Urinary bladder (tissue), 4 donors: Measurements from ENCODE around the gene CCDC83. TPM values are rescaled to one million over a fixed set of nuclear protein-coding genes. Genes with fewer than 3 reads are reported as not detected.

Experiments used
- DNase-seq: peaks from one replicate; pipeline ENCODE4 v3.0.0-alpha.2; 2015; ENCODE audit errors: extremely low spot score
- H3K27ac ChIP-seq: one replicate; pipeline ENCODE4 v1.5.1; 2013; ENCODE audit warnings: low read depth, mild to moderate bottlenecking, moderate library complexity
- H3K36me3 ChIP-seq: one replicate; pipeline ENCODE4 v1.6.1; 2013; ENCODE audit warnings: mild to moderate bottlenecking, moderate library complexity; ENCODE audit not compliant: insufficient read depth
- H3K4me1 ChIP-seq: one replicate; pipeline ENCODE4 v1.6.1; 2013; ENCODE audit warnings: mild to moderate bottlenecking, moderate library complexity; ENCODE audit not compliant: insufficient read depth
- H3K4me3 ChIP-seq: one replicate; pipeline ENCODE4 v1.5.1; 2013; ENCODE audit warnings: low read depth, low read length
- WGBS: extraction: QIAGEN DNeasy Blood & Tissue Kit; methylation state at CpG from one replicate; pipeline ENCODE4 v1.1.7; 2013; 5-methylcytosine and 5-hydroxymethylcytosine counted together
- polyA plus RNA-seq: library from polyadenylated mRNA; stranded (reverse); fragments of 200-250 nt; gene quantifications from one replicate; pipeline ENCODE4 v1.2.3, GENCODE V29; 2013
- total RNA-seq: library from RNA; depleted of rRNA; stranded (reverse); fragments of >200 nt; gene quantifications from one replicate; pipeline ENCODE4 v1.2.3, GENCODE V29; 2014
- donor health status: healthy with polysubstance abuse.
- donor health status: healthy.

Gene CCDC83
- total RNA-seq (not detected), polyA plus RNA-seq (not detected)

DNA sequence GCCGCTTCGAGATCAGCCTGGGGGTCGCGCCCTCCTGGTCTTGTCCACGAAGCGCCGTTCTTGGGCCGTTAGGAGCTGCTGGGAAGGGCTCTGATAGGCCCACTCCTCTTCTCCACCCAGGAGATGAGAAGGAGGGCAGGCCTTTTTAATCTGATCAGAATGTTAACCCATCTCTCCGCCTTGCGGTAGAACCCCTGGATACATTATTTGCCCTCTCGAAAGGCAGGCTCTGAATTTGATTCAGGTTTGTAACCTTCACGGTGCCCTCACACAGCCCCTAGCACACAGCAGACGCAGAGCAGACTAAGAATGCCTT, at the start of gene CCDC83:
CCDC83 (plus strand) TSS at position 43 of the 316 bp plus-strand sequence. CDS start 9,741 bp downstream, outside the sequence.
- no peaks in the 10 kb centered on the region for H3K4me1 ChIP-seq
- H3K36me3 ChIP-seq, result no peaks in the 10 kb centered on the region
- H3K27ac ChIP-seq, result peak within 1 kb of the TSS; percentile 80
- H3K4me3 ChIP-seq, result peak within 1 kb of the TSS; percentile 37
- DNase-seq, result no peak
- WGBS, result 21% methylated on average over 13 of the region's 13 CpGs

DNA sequence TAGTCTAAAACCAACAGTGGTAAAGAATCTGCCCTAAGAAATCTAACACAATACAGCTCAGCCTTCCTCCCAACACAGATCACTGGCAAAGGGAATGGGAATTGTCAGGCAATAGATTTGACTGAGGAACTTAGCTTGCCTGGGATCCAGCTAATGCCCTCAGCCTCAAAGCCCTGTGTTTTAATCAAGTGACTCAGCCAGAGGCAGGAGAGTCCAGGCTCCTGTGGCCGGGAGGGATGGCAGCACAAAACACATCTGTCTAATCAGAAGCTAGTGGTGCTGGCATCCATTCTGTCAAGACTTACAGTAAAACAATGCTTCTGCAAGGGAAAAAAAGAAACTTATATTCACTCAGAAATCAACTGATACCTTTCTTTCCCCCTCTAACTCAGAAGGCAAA, 49.8 kb upstream of the CCDC83 start:
- peaks cover 2% of the 10 kb centered on the region for H3K4me1 ChIP-seq
- H3K36me3 ChIP-seq, result no peaks in the 10 kb centered on the region

DNA sequence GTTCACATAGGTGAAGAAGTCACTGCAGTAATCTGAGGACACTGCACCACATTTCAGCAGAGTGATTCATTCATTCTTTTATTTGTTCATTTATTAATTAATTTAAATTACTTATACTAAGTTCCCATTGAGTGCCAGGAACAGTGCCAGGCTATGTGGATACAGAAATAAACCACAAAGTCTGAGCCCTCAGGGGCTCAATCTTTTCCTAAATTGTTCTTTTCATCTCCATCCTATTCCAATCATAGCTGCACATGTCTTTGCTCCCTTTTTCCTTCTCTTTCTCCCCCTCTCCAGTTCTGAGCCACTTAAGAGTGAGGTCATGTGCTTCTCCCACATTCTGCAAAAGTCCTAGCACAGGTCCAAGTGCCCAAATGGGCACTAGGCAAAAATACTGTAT, 49.2 kb upstream of the CCDC83 start:
- H3K4me1 ChIP-seq, result peaks cover 2% of the 10 kb centered on the region
- no peak for DNase-seq
- no peak overlapping the region for H3K27ac ChIP-seq
- no peak overlapping the region for H3K4me3 ChIP-seq
- H3K36me3 ChIP-seq, result no peaks in the 10 kb centered on the region

More for the DNA sequence above, 49.8 kb upstream of the CCDC83 start:
- H3K4me3 ChIP-seq, result no peak overlapping the region
- WGBS, result 47% methylated on average over 1 of the region's 1 CpG
- no peak for DNase-seq
- H3K27ac ChIP-seq, result no peak overlapping the region

DNA sequence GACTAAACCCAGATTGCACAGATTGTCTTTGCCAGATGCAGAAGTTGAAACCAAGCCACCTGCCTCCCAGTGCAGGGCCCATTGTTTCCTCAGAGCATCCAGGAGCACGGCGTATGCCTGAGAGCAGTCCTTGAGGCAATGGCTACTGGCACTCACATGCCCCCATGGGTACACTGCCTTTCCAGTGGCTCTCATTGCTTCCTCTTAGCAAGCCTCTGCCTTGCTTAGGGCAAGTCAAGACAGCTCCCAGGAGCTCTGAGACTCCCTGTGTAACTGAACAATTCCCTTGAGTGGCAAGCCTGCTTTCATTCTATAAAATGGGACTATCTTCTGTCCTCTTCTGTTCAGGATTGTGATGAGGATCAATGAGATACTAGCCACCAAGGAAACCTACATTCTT, 48.3 kb upstream of the CCDC83 start:
- Histone ChIP-seq H3K27ac (no peak overlapping the region), H3K4me1 (peaks cover 2% of the 10 kb centered on the region), H3K4me3 (no peak overlapping the region), H3K36me3 (no peaks in the 10 kb centered on the region)
- WGBS, result 65% methylated on average over 2 of the region's 2 CpGs
- no peak for DNase-seq

DNA sequence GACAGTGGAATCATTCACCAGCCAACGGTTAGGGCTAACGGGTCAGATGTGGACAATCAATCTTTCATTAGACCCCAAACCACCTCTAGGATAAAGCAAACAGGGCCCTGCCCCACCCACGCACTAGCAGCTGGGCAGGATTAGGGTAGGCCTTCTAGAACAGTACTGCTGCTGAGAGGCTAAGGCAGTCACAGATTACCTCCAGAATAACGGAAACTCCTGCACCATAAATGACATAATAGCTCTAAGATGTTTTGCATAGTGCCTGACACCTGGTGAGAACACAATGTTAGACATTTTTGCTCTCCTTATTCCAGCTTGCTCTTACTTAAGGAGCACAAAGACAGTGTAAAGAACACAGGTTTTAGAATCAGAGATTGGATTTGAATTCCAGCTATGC, 46.0 kb upstream of the CCDC83 start:
- H3K4me1 ChIP-seq, result peaks cover 2% of the 10 kb centered on the region
- peak overlapping the region; percentile 74 for H3K4me3 ChIP-seq
- H3K36me3 ChIP-seq, result no peaks in the 10 kb centered on the region
- 60% methylated on average over 4 of the region's 4 CpGs for WGBS
- DNase-seq, result no peak
- H3K27ac ChIP-seq, result no peak overlapping the region

DNA sequence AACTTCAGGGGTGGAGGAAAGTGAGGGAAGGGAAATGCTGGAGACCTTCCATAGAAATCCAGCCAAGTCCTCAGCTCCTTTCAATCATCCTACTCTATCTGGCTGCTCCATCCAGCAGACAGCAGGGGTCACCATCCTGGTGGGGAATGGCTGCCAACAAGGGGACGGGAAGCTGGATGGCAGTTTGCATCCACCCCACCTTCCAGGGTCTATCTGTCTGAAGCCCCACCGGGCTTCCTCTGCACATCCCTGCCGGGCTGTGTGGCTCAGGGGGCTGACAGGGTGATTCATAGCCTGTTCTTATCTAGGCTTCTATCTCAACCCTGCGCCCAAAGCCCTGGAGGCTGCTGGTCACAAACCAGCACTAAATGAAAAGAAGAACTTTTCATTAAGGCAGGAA, 45.3 kb upstream of the CCDC83 start:
- peaks cover 2% of the 10 kb centered on the region for H3K4me1 ChIP-seq
- H3K36me3 ChIP-seq, result no peaks in the 10 kb centered on the region
- no peak overlapping the region for H3K27ac ChIP-seq
- H3K4me3 ChIP-seq, result peak overlapping the region; percentile 74
- 15% methylated on average over 4 of the region's 4 CpGs for WGBS
- no peak for DNase-seq

DNA sequence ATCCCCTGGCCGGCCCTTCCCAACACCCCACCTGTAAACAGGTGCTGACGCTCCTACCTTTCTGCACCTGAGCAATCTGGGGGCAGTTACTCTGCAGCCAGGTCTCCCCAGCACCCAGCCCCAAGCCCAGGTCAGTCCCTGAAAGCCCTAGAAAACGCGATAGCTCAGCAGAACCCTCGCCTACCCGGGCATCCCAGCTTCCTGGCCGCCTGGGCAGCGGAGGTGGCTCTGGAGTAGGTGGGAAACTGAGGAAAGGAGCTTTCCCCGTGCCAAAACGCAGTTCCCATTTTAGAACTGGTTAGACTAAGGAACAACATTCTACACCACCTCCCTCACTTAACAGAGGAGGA, 44.7 kb upstream of the CCDC83 start:
- H3K4me1 ChIP-seq, result peaks cover 2% of the 10 kb centered on the region
- H3K36me3 ChIP-seq, result no peaks in the 10 kb centered on the region
- H3K27ac ChIP-seq, result peak overlapping the region; percentile 18
- DNase-seq, result no peak
- H3K4me3 ChIP-seq, result peak overlapping the region; percentile 74
- 7% methylated on average over 10 of the region's 10 CpGs for WGBS

DNA sequence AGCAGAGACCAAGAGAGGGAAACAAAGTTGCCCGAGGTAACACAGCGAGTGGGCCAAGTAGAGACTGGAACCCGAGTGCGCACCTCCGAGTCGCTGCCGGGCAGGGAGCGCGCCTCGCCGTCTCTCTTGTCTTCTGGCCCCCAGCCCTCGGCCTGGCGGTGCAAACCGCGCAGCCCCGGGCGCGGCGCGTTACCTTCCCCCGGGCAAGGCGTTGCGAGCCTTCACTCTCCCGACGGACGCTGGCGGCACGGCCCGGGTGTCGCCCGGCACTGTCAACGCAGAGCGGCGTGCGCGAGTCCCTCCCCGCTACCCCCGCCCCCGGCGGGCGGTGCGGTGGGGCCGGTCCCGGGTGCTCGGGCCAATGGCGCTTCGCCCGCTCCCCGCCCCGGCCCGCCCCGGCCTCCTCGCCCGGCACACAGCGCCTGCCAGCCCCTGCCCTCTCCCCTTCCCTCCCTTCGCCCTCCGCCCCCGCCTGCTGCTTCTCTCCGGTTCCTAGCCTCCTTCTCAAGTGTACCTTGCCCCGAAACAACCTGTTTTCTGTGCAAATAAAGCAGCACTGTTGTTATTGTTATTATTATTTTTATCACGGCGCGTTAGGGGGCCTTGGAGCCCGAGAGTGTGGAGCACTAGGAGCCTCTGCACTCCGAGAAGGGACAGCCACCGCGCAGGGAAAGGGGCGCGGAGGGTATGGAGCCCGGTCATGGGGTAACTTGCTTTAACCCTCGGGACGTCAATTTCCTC, 44.1 kb upstream of the CCDC83 start, which contains the start of gene SYTL2:
SYTL2 (minus strand) TSS at position 271 of the 741 bp plus-strand sequence. CDS start 53,416 bp downstream, outside the sequence.
- Histone ChIP-seq H3K4me1 (peaks cover 2% of the 10 kb centered on the region), H3K4me3 (peak within 1 kb of the TSS; percentile 74), H3K36me3 (no peaks in the 10 kb centered on the region), H3K27ac (peak within 1 kb of the TSS; percentile 26)
- no peak for DNase-seq
- WGBS, result 1% methylated on average over 72 of the region's 72 CpGs

DNA sequence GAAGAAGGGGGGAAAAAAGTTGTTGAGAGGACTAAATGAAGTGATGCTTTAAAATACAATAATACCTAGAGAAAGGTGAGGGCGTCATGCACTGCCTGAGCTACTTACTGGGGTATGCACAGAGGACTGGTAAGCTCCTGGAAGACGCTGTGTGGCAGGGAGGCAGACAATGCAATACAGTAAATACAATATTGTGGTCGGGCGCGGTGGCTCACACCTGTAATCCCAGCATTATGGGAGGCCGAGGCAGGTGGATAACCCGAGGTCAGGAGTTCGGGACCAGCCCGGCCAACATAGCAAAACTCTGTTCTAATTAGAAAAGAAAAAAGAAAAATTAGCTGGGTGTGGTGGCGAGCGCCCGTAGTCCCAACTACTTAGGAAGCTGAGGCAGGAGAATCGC, 43.6 kb upstream of the CCDC83 start:
- H3K4me1 ChIP-seq, result peaks cover 2% of the 10 kb centered on the region
- no peak for DNase-seq
- peak overlapping the region; percentile 74 for H3K4me3 ChIP-seq
- 81% methylated on average over 13 of the region's 13 CpGs for WGBS
- no peak overlapping the region for H3K27ac ChIP-seq
- H3K36me3 ChIP-seq, result no peaks in the 10 kb centered on the region

DNA sequence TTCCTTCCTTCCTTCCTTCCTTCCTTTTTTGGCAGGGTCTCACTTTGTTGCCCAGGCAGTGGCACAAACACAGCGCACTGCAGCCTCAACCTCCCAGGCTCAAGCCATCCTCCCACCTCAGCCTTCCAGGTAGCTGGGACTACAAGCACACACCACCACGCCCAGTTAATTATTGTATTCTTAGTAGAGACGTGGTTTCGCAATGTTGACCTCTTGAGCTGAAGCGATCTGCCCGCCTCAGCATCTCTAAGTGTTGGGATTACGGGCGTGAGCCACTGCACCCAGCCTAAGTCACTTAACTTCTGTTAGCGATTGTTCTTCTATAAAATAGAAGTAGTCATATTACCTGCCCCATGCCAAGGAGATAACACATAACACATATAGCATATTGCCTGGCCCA, 41.5 kb upstream of the CCDC83 start:
- peaks cover 2% of the 10 kb centered on the region for H3K4me1 ChIP-seq
- H3K27ac ChIP-seq, result no peak overlapping the region
- 89% methylated on average over 9 of the region's 9 CpGs for WGBS

DNA sequence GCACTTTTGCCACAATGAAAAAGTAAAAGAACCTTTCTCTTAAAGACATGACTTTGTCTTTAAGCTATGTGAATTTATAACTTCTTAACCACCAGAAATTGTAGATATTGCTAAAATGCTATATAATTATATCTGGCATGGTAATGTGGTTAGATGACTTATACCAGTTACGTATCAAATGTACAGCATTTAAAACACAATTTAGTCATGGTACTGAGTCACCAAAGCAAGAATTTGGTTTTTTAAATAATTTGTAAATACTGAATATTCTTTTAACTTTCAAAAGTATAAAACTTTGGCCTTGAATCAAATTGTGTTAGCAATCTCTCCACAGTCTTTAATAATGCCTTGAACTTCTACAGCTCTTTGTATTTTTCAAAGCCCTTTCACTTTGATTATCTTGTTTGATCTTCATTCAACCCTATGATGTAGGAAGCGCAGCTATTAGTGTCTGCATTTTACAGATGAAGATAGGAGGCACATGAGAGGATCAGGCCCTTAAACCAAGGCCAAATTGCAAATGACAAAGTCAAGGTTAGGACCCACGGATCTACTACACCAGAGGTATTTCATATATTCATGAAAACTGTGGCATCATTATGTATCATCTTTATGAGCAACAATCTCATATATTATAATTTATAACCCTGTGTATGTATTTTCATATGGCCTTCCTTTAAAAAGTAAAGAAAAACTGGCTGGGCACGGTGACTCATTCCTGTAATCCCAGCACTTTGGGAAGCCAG, 39.8 kb upstream of the CCDC83 start:
- H3K4me1 ChIP-seq, result no peaks in the 10 kb centered on the region
- no peak overlapping the region for H3K4me3 ChIP-seq
- 69% methylated on average over 4 of the region's 4 CpGs for WGBS
- no peaks in the 10 kb centered on the region for H3K36me3 ChIP-seq
- DNase-seq, result no peak
- H3K27ac ChIP-seq, result no peak overlapping the region

More for the DNA sequence above, 41.5 kb upstream of the CCDC83 start:
- Histone ChIP-seq H3K36me3 (no peaks in the 10 kb centered on the region), H3K4me3 (no peak overlapping the region)
- DNase-seq, result no peak

DNA sequence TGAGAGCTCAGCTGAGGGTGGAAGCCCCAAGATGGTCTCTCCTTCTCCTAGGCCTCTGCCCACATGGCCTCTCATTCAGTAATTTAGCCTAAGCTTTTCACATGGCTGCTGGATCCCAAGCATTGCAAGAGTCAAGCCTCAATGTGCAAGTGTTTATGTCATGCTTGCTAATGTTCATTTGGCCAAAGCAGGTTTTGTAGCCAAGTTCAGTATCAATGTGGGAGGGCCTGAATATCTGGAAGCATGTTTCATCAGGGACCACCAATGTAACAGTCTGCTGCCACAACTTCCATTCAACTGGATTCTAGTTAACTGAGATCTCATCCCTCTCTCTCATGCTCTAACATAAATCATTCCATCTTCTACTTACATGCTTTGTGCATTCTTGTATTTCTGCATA, 35.7 kb upstream of the CCDC83 start:
- DNase-seq, result no peak
- no peaks in the 10 kb centered on the region for H3K4me1 ChIP-seq
- no peak overlapping the region for H3K4me3 ChIP-seq
- H3K36me3 ChIP-seq, result no peaks in the 10 kb centered on the region
- H3K27ac ChIP-seq, result no peak overlapping the region

DNA sequence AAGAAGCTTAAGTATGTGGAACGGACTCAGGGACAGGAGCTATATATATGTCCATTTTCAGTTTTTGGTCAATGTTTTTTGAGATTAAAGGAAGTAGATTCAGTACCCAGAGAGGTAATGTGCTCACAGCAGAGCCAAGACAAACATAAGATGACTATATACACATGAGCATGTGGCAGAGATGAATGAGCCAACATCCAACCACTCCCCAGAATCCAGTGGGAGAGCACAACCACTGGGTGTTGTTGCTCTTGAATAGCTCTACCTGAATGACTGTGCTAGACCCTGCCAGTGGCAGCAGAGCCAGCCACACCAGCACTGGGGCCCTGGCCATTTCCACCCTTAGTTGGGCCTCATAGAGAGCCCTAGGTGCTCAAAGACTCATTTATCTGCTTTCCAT, 33.5 kb upstream of the CCDC83 start:
- Histone ChIP-seq H3K27ac (no peak overlapping the region), H3K4me3 (no peak overlapping the region)
- WGBS, result 80% methylated on average over 1 of the region's 1 CpG

DNA sequence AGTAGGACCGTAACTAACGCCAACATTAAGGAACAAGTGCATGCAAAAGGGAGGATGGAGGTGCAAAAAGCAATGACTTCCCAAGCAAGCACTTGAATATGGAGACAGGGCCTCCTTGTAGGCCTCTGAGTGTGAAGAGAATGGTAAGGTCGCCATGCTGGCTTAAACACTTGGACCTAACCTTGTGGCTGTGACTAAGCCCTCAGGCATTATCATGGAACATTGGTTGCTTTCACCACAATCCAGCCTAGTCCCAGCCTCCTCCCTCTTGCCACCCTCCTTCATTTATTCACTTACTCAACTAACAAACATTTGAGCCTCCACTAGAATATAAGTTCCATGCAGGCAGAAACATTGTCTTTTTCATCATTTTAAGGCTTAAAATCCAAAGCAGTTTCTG, 32.4 kb upstream of the CCDC83 start:
- H3K4me1 ChIP-seq, result peaks cover 2% of the 10 kb centered on the region
- no peak for DNase-seq
- no peak overlapping the region for H3K27ac ChIP-seq
- no peaks in the 10 kb centered on the region for H3K36me3 ChIP-seq
- no peak overlapping the region for H3K4me3 ChIP-seq
- 97% methylated on average over 3 of the region's 3 CpGs for WGBS

More for the DNA sequence above, 33.5 kb upstream of the CCDC83 start:
- peaks cover 2% of the 10 kb centered on the region for H3K4me1 ChIP-seq
- no peaks in the 10 kb centered on the region for H3K36me3 ChIP-seq
- no peak for DNase-seq
